Nasal cavity respiratory epithelium epithelial cell of viscerocranial mucosa (primary cell): ENCODE results near the gene TVP23C. TPM values are rescaled to one million over a fixed set of nuclear protein-coding genes. Genes with fewer than 3 reads are reported as not detected.

ENCODE experiments used
- total RNA-seq: library from RNA; depleted of rRNA; stranded (reverse); fragments of >200 nt; gene quantifications from 2 replicates; pipeline ENCODE4 v1.2.3, GENCODE V29; 2014

Gene TVP23C
- total RNA-seq = 25.8 and 33.8 TPM in 2 replicates

GRCh38 chr17:15563375-15563857 lies at the start of gene TVP23C:
TSS of gene TVP23C (minus strand) at chr17:15563483. CDS start at chr17:15563448, 35 bp downstream.

GRCh38 chr17:15467592-15467991 lies 95.7 kb downstream of the TVP23C start, which contains the start of gene CDRT4:
TSS of gene CDRT4 (minus strand) at chr17:15467621. CDS start at chr17:15440238, 27,383 bp downstream.

Other genes starting within 250 kb of the TVP23C start
- not detected in 2 replicates for gene TEKT3, start 221.9 kb downstream of the TVP23C start, total RNA-seq
- gene CDRT4, start 95.9 kb downstream of the TVP23C start, total RNA-seq = 0.34 and 2.6 TPM in 2 replicates
- gene FBXW10B, start 56.2 kb upstream of the TVP23C start, total RNA-seq = 1.0 and 3.8 TPM in 2 replicates
- gene TRIM16, start 120.8 kb upstream of the TVP23C start, total RNA-seq = 109 and 152 TPM in 2 replicates
- gene ZNF286A, start 136.3 kb upstream of the TVP23C start, total RNA-seq = 32.5 and 35.2 TPM in 2 replicates
- under 0.01 and 0.21 TPM in 2 replicates for gene TBC1D26, start 168.8 kb upstream of the TVP23C start, total RNA-seq